GM12878 (cell line): ENCODE measurements around the gene DIRAS1.

Experiments
- POLR2A ChIP-seq: IDR thresholded peaks from 2 replicates; pipeline ENCODE4 v1.6.1; 2011; ENCODE audit warnings: low read depth, mild to moderate bottlenecking, low read length
- TF ChIP-seq, protein P1 (sequence below): IDR thresholded peaks from 2 replicates; pipeline ENCODE4 v1.6.1; 2011; ENCODE audit warnings: mild to moderate bottlenecking, low read depth, low read length, moderate library complexity; ENCODE audit not compliant: insufficient replicate concordance
- TF ChIP-seq, protein P2 (sequence below): fragments of 450-650 bp; IDR thresholded peaks from 2 replicates; pipeline ENCODE4 v1.6.1; 2018; ENCODE audit warnings: borderline replicate concordance, mild to moderate bottlenecking; ENCODE audit not compliant: partially characterized antibody

DNA sequence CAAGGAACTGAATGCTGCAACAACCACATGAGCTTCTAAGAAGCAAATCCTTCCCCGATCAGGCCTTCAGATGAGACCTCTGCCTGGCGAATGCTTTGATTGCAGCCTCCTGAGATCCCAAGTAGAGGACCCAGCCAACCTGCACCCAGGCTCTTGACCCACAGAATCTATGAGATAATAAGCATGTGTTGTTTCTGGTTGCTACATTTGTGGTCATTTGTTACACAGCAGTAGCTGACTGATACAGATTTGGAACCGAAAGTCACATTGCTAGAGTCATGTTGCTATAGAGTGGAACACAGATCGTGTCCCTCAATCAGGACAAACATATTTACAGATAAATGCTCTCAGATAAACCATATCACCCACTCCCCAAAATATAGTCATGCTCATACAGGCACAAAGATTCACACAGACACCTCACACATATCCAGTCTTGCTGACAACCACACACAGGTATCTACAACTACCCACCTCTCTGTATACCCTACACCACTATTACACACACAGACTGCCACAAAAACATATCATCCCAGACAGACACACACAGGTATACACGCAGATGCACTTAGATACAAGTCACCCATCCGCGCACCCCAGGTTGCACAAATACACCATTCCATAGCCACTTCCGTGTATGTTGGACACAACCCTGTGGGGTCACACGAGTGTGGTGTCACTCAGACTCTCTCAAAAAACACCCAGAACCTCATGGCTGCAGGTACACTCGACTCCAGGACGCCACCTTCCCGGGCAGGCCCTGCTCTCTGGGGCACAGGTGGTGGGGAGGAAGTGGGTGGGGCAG, 5.5 kb downstream of the DIRAS1 start:
- TF ChIP-seq, protein P1, sequence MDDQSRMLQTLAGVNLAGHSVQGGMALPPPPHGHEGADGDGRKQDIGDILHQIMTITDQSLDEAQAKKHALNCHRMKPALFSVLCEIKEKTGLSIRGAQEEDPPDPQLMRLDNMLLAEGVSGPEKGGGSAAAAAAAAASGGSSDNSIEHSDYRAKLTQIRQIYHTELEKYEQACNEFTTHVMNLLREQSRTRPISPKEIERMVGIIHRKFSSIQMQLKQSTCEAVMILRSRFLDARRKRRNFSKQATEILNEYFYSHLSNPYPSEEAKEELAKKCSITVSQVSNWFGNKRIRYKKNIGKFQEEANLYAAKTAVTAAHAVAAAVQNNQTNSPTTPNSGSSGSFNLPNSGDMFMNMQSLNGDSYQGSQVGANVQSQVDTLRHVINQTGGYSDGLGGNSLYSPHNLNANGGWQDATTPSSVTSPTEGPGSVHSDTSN = no peak
- no peak for TF ChIP-seq POLR2A
- TF ChIP-seq, protein P2, sequence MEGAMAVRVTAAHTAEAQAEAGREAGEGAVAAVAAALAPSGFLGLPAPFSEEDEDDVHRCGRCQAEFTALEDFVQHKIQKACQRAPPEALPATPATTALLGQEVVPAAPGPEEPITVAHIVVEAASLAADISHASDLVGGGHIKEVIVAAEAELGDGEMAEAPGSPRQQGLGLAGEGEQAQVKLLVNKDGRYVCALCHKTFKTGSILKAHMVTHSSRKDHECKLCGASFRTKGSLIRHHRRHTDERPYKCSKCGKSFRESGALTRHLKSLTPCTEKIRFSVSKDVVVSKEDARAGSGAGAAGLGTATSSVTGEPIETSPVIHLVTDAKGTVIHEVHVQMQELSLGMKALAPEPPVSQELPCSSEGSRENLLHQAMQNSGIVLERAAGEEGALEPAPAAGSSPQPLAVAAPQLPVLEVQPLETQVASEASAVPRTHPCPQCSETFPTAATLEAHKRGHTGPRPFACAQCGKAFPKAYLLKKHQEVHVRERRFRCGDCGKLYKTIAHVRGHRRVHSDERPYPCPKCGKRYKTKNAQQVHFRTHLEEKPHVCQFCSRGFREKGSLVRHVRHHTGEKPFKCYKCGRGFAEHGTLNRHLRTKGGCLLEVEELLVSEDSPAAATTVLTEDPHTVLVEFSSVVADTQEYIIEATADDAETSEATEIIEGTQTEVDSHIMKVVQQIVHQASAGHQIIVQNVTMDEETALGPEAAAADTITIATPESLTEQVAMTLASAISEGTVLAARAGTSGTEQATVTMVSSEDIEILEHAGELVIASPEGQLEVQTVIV = no peak
